ENCODE results near the gene CHKA. TPM values are rescaled to one million over a fixed set of nuclear protein-coding genes. Genes with fewer than 3 reads are reported as not detected.

Gene CHKA
- total RNA-seq, 1 experiment from 2014 or later = 35.8 TPM

GRCh38 chr11:68028802-68029545, 92.2 kb downstream of the CHKA start:
- H3K27ac ChIP-seq (ENCODE audit: low read length) = 0 out of 2 replicates have a peak overlapping the region, but pooled peaks have one; percentile 31
- H3K4me1 ChIP-seq (ENCODE audit: low read length) = peaks cover 24% of the 10 kb centered on the region
- H3K27me3 ChIP-seq (ENCODE audit: low read length) = no peaks in the 10 kb centered on the region
- peak overlapping the region; percentile 86 for H3K4me2 ChIP-seq (ENCODE audit: low read depth, low read length, poor library complexity, severe bottlenecking)
- DNase-seq = no peak
- peak overlapping the region; percentile 77 for H3K9ac ChIP-seq (ENCODE audit: low read length)
- no peaks in the 10 kb centered on the region for H3K9me2 ChIP-seq (replicated peaks; ENCODE audit: insufficient read depth, low read length)
- H4K20me1 ChIP-seq (ENCODE audit: insufficient read depth, low read depth, low read length) = no peaks in the 10 kb centered on the region
- peaks cover 7% of the 10 kb centered on the region for H3K36me3 ChIP-seq (ENCODE audit: insufficient read depth, low read length)
- no peaks in the 10 kb centered on the region for H3K9me3 ChIP-seq (ENCODE audit: low read length)
- no peak overlapping the region for H2AFZ ChIP-seq (ENCODE audit: low read length)
- H3K79me2 ChIP-seq (ENCODE audit: low read length) = peaks cover 35% of the 10 kb centered on the region
- H3K4me3 ChIP-seq (ENCODE audit: low read length) = peak overlapping the region; percentile 74

DNA sequence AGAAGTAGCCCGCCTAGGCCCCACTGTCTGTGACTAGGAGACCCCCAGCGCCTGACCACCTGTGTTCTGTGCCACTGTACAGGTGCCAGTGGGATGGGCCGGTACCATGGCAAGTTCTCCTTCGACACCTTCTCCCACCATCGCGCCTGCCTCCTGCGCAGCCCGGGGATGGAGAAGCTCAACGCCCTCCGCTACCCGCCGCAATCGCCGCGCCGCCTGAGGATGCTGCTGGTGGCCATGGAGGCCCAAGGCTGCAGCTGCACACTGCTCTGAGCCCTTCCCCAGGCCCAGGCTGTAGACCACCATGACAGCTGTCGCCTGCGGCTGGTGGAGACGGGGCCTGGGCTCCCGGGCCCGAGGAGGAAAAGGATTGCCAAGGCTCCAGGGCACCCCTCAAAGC, 93.5 kb downstream of the CHKA start:
- H3K9ac ChIP-seq (ENCODE audit: low read length) = no peak overlapping the region
- H2AFZ ChIP-seq (ENCODE audit: low read length) = no peak overlapping the region
- H3K4me2 ChIP-seq (ENCODE audit: low read depth, low read length, poor library complexity, severe bottlenecking) = no peak overlapping the region
- H3K4me1 ChIP-seq (ENCODE audit: low read length) = peaks cover 24% of the 10 kb centered on the region
- no peaks in the 10 kb centered on the region for H3K36me3 ChIP-seq (ENCODE audit: insufficient read depth, low read length)
- no peaks in the 10 kb centered on the region for H3K27me3 ChIP-seq (ENCODE audit: low read length)
- DNase-seq = no peak
- H3K9me2 ChIP-seq (replicated peaks; ENCODE audit: insufficient read depth, low read length) = no peaks in the 10 kb centered on the region
- no peak overlapping the region for H3K27ac ChIP-seq (ENCODE audit: low read length)
- peaks cover 33% of the 10 kb centered on the region for H3K79me2 ChIP-seq (ENCODE audit: low read length)
- H3K4me3 ChIP-seq (ENCODE audit: low read length) = no peak overlapping the region
- no peaks in the 10 kb centered on the region for H3K9me3 ChIP-seq (ENCODE audit: low read length)
- no peaks in the 10 kb centered on the region for H4K20me1 ChIP-seq (ENCODE audit: insufficient read depth, low read depth, low read length)

DNA sequence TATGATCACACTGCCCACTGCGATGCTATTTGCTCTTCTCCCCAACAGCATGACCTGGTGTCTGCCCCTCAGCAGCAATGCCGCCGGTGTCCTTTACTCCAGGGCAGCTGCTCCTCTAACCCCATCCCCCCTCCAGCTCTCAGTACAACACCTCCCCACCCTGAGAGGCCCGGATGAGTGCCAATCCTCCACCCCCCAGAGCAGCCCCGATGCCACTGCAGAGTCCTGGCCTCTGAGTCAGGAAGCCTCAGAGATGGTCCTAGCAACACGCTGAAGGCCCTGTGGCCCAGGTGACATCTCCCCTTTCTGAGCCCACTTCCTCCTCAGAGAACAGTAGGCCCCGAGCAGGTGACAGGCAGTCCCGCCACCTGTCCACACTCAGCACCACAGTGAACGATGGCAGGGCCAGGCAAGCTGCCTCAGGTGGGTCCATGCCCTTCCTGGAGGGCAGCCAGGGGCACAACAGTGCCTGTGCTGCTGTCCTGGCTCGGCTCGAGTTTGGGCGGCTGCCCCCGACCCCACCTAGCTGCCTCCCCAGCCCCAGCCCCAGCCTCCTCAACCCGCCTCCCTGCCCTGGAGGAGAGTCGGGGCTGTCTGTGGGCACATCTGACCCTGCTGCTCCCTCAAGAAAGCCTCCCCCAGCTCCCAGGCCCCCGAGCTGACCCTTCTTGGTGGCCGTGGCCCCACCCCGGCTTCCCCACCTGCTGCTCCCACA, 94.6 kb downstream of the CHKA start:
- no peak overlapping the region for H3K9ac ChIP-seq (ENCODE audit: low read length)
- no peaks in the 10 kb centered on the region for H3K27me3 ChIP-seq (ENCODE audit: low read length)
- no peak for DNase-seq
- no peaks in the 10 kb centered on the region for H3K9me3 ChIP-seq (ENCODE audit: low read length)
- H3K4me1 ChIP-seq (ENCODE audit: low read length) = peaks cover 16% of the 10 kb centered on the region
- H3K4me3 ChIP-seq (ENCODE audit: low read length) = no peak overlapping the region
- H2AFZ ChIP-seq (ENCODE audit: low read length) = no peak overlapping the region
- H3K27ac ChIP-seq (ENCODE audit: low read length) = no peak overlapping the region
- H3K9me2 ChIP-seq (replicated peaks; ENCODE audit: insufficient read depth, low read length) = no peaks in the 10 kb centered on the region
- no peak overlapping the region for H3K4me2 ChIP-seq (ENCODE audit: low read depth, low read length, poor library complexity, severe bottlenecking)
- H4K20me1 ChIP-seq (ENCODE audit: insufficient read depth, low read depth, low read length) = no peaks in the 10 kb centered on the region
- H3K36me3 ChIP-seq (ENCODE audit: insufficient read depth, low read length) = no peaks in the 10 kb centered on the region
- peaks cover 22% of the 10 kb centered on the region for H3K79me2 ChIP-seq (ENCODE audit: low read length)

DNA sequence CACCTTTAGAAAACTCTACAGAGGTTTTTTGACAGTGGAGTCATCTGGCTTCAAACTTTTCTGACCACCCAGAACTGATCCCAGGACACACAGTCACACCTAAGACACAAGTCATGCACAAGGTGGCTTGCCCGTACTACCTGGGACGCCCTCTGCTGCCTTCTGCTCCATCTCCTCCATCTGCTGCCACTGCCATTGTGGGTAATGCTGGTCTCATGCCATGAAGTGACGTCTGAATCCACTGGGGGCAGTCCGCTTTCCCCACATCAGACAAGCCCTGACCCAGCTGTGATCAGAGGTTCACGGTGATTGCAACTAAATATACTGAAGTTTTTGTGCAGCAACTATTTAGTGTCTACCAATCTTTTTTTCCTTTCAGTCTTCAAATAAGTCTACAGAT, 96.1 kb downstream of the CHKA start:
- DNase-seq = peak; percentile 78
- no peaks in the 10 kb centered on the region for H3K27me3 ChIP-seq (ENCODE audit: low read length)
- no peaks in the 10 kb centered on the region for H3K9me2 ChIP-seq (replicated peaks; ENCODE audit: insufficient read depth, low read length)
- H3K4me3 ChIP-seq (ENCODE audit: low read length) = no peak overlapping the region
- H4K20me1 ChIP-seq (ENCODE audit: insufficient read depth, low read depth, low read length) = no peaks in the 10 kb centered on the region
- peaks cover 13% of the 10 kb centered on the region for H3K79me2 ChIP-seq (ENCODE audit: low read length)
- no peak overlapping the region for H3K27ac ChIP-seq (ENCODE audit: low read length)
- H3K4me1 ChIP-seq (ENCODE audit: low read length) = peaks cover 17% of the 10 kb centered on the region
- no peaks in the 10 kb centered on the region for H3K9me3 ChIP-seq (ENCODE audit: low read length)
- H3K4me2 ChIP-seq (ENCODE audit: low read depth, low read length, poor library complexity, severe bottlenecking) = no peak overlapping the region
- no peak overlapping the region for H3K9ac ChIP-seq (ENCODE audit: low read length)
- no peaks in the 10 kb centered on the region for H3K36me3 ChIP-seq (ENCODE audit: insufficient read depth, low read length)
- H2AFZ ChIP-seq (ENCODE audit: low read length) = no peak overlapping the region

- Histone ChIP-seq H3K9me2 (replicated peaks; ENCODE audit: insufficient read depth, low read length) (no peaks in the 10 kb centered on the region), H3K9me3 (ENCODE audit: low read length) (no peaks in the 10 kb centered on the region)
- no peak for DNase-seq
These were observed 96.7 kb downstream of the CHKA start for GRCh38 chr11:68024508-68024907.

DNA sequence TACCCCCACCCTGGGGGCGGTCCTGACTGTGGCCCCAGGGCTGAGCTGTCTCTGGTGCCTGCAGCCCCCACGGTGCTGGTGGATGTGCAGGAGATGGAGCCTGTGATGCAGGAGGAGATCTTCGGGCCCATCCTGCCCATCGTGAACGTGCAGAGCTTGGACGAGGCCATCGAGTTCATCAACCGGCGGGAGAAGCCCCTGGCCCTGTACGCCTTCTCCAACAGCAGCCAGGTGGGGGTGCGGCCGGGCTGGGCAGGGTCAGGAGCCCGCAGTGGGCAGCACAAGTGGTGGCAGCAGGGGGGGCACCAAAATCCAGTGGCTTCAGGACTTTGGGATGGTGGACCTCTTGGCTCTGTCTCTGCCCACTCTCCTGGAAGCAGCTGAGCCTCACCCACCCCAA, 98.7 kb downstream of the CHKA start:
- Histone ChIP-seq H3K4me3 (ENCODE audit: low read length) (no peak overlapping the region), H3K27me3 (ENCODE audit: low read length) (no peaks in the 10 kb centered on the region), H3K4me2 (ENCODE audit: low read depth, low read length, poor library complexity, severe bottlenecking) (no peak overlapping the region), H4K20me1 (ENCODE audit: insufficient read depth, low read depth, low read length) (no peaks in the 10 kb centered on the region), H3K36me3 (ENCODE audit: insufficient read depth, low read length) (no peaks in the 10 kb centered on the region), H3K9me2 (replicated peaks; ENCODE audit: insufficient read depth, low read length) (no peaks in the 10 kb centered on the region), H3K4me1 (ENCODE audit: low read length) (peaks cover 3% of the 10 kb centered on the region), H3K27ac (ENCODE audit: low read length) (no peak overlapping the region), H2AFZ (ENCODE audit: low read length) (no peak overlapping the region), H3K79me2 (ENCODE audit: low read length) (no peaks in the 10 kb centered on the region), H3K9ac (ENCODE audit: low read length) (no peak overlapping the region), H3K9me3 (ENCODE audit: low read length) (no peaks in the 10 kb centered on the region)
- DNase-seq = no peak

More at GRCh38 chr11:68024508-68024907, 96.7 kb downstream of the CHKA start:
- H3K27me3 ChIP-seq (ENCODE audit: low read length) = no peaks in the 10 kb centered on the region
- H3K36me3 ChIP-seq (ENCODE audit: insufficient read depth, low read length) = no peaks in the 10 kb centered on the region
- H2AFZ ChIP-seq (ENCODE audit: low read length) = no peak overlapping the region
- no peak overlapping the region for H3K4me2 ChIP-seq (ENCODE audit: low read depth, low read length, poor library complexity, severe bottlenecking)
- no peak overlapping the region for H3K9ac ChIP-seq (ENCODE audit: low read length)
- no peak overlapping the region for H3K27ac ChIP-seq (ENCODE audit: low read length)
- no peaks in the 10 kb centered on the region for H4K20me1 ChIP-seq (ENCODE audit: insufficient read depth, low read depth, low read length)
- no peak overlapping the region for H3K4me3 ChIP-seq (ENCODE audit: low read length)
- peaks cover 12% of the 10 kb centered on the region for H3K4me1 ChIP-seq (ENCODE audit: low read length)
- H3K79me2 ChIP-seq (ENCODE audit: low read length) = peaks cover 8% of the 10 kb centered on the region

- Histone ChIP-seq H3K79me2 (ENCODE audit: low read length) (no peaks in the 10 kb centered on the region), H3K27me3 (ENCODE audit: low read length) (no peaks in the 10 kb centered on the region), H3K9ac (ENCODE audit: low read length) (no peak overlapping the region), H3K4me3 (ENCODE audit: low read length) (no peak overlapping the region), H3K4me1 (ENCODE audit: low read length) (peaks cover 3% of the 10 kb centered on the region), H2AFZ (ENCODE audit: low read length) (no peak overlapping the region), H3K9me2 (replicated peaks; ENCODE audit: insufficient read depth, low read length) (no peaks in the 10 kb centered on the region), H3K27ac (ENCODE audit: low read length) (no peak overlapping the region), H4K20me1 (ENCODE audit: insufficient read depth, low read depth, low read length) (no peaks in the 10 kb centered on the region), H3K36me3 (ENCODE audit: insufficient read depth, low read length) (no peaks in the 10 kb centered on the region), H3K9me3 (ENCODE audit: low read length) (no peaks in the 10 kb centered on the region), H3K4me2 (ENCODE audit: low read depth, low read length, poor library complexity, severe bottlenecking) (no peak overlapping the region)
- DNase-seq = peak; percentile 70
These were observed 99.9 kb downstream of the CHKA start for GRCh38 chr11:68021167-68021787.

GRCh38 chr11:68020575-68020974, 100.6 kb downstream of the CHKA start:
- Histone ChIP-seq H4K20me1 (ENCODE audit: insufficient read depth, low read depth, low read length) (no peaks in the 10 kb centered on the region), H3K36me3 (ENCODE audit: insufficient read depth, low read length) (no peaks in the 10 kb centered on the region), H3K27ac (ENCODE audit: low read length) (no peak overlapping the region), H3K9me3 (ENCODE audit: low read length) (no peaks in the 10 kb centered on the region), H3K4me2 (ENCODE audit: low read depth, low read length, poor library complexity, severe bottlenecking) (no peak overlapping the region), H3K4me1 (ENCODE audit: low read length) (peaks cover 3% of the 10 kb centered on the region), H2AFZ (ENCODE audit: low read length) (no peak overlapping the region), H3K4me3 (ENCODE audit: low read length) (no peak overlapping the region), H3K79me2 (ENCODE audit: low read length) (no peaks in the 10 kb centered on the region), H3K27me3 (ENCODE audit: low read length) (no peaks in the 10 kb centered on the region), H3K9me2 (replicated peaks; ENCODE audit: insufficient read depth, low read length) (no peaks in the 10 kb centered on the region), H3K9ac (ENCODE audit: low read length) (no peak overlapping the region)
- peak; percentile 72 for DNase-seq

Data from Karpas-422 (cell line).